GM18520 (cell line): ENCODE measurements around the gene LAD1.

Experiments used
- ATAC-seq: cut with Tn5 transposase; IDR thresholded peaks from one replicate; pipeline ENCODE4 v1.9.1; 2021; ENCODE audit not compliant: unreplicated experiment

LAD1 gene

GRCh38 chr1:201419256-201419655, 20.1 kb upstream of the LAD1 start:
- no peak for ATAC-seq

GRCh38 chr1:201418461-201418860, 19.3 kb upstream of the LAD1 start:
- no peak for ATAC-seq

- ATAC-seq = no peak
These were observed 15.1 kb upstream of the LAD1 start for GRCh38 chr1:201414051-201414738.

- ATAC-seq = no peak
These were observed 12.2 kb upstream of the LAD1 start for GRCh38 chr1:201411292-201411691.

- ATAC-seq = no peak
These were observed 10.3 kb upstream of the LAD1 start for GRCh38 chr1:201409440-201409839.

- no peak for ATAC-seq
These were observed 9.7 kb upstream of the LAD1 start for GRCh38 chr1:201408834-201409200.

- no peak for ATAC-seq
These were observed 9.2 kb upstream of the LAD1 start for GRCh38 chr1:201408176-201408833.

GRCh38 chr1:201406831-201407406, 7.8 kb upstream of the LAD1 start:
- ATAC-seq = no peak

GRCh38 chr1:201405484-201405831, 6.3 kb upstream of the LAD1 start:
- no peak for ATAC-seq

- ATAC-seq = no peak
These were observed 5.8 kb upstream of the LAD1 start for GRCh38 chr1:201404722-201405483.

- no peak for ATAC-seq
These were observed 4.9 kb upstream of the LAD1 start for GRCh38 chr1:201404055-201404454.

GRCh38 chr1:201403359-201403758, 4.2 kb upstream of the LAD1 start:
- no peak for ATAC-seq

GRCh38 chr1:201401700-201402099, 2.6 kb upstream of the LAD1 start:
- ATAC-seq = no peak

GRCh38 chr1:201400852-201401230, 1.7 kb upstream of the LAD1 start:
- no peak for ATAC-seq

- ATAC-seq = no peak
These were observed 1.2 kb upstream of the LAD1 start for GRCh38 chr1:201400212-201400851.

GRCh38 chr1:201399352-201400126, 415 bp upstream of the LAD1 start:
- no peak for ATAC-seq

- ATAC-seq = no peak
These were observed 1.4 kb downstream of the LAD1 start for GRCh38 chr1:201397675-201398074.

GRCh38 chr1:201396861-201397464, 2.2 kb downstream of the LAD1 start:
- ATAC-seq = no peak

GRCh38 chr1:201395936-201396335, 3.2 kb downstream of the LAD1 start:
- no peak for ATAC-seq

GRCh38 chr1:201394591-201394990, 4.5 kb downstream of the LAD1 start:
- ATAC-seq = no peak
